ENCODE measurements around the gene GPC6.

DNA sequence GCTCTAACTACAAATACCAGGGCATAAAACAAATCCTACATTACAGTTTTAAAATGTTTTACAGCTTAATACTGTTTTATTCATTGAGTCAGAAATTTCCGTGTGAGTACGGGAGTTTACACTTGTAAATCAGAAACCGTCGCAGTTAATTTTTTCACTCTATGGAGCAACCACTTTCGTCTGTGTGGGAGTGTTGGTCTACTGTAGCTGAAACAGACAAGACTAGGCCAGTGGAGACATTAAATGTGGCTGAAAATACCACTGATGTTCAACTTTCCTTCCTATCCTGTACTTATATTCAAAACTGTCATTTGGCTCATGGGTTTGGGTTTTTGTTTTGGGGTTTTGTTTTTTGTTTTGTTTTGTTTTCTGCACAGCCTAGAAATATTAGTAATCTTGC, 984.2 kb downstream of the GPC6 start:
- TF ChIP-seq, protein P1, sequence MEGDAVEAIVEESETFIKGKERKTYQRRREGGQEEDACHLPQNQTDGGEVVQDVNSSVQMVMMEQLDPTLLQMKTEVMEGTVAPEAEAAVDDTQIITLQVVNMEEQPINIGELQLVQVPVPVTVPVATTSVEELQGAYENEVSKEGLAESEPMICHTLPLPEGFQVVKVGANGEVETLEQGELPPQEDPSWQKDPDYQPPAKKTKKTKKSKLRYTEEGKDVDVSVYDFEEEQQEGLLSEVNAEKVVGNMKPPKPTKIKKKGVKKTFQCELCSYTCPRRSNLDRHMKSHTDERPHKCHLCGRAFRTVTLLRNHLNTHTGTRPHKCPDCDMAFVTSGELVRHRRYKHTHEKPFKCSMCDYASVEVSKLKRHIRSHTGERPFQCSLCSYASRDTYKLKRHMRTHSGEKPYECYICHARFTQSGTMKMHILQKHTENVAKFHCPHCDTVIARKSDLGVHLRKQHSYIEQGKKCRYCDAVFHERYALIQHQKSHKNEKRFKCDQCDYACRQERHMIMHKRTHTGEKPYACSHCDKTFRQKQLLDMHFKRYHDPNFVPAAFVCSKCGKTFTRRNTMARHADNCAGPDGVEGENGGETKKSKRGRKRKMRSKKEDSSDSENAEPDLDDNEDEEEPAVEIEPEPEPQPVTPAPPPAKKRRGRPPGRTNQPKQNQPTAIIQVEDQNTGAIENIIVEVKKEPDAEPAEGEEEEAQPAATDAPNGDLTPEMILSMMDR (IDR thresholded peaks at IDR 0.05), result no peak
- no peak for TF ChIP-seq EZH2 (IDR thresholded peaks at IDR 0.05; ENCODE audit: borderline replicate concordance, insufficient read depth, low read depth, low read length, poor library complexity, severe bottlenecking)

Measured in B cell (primary cell).